ENCODE data around the gene OXCT1.

Gene OXCT1

GRCh38 chr5:41883243-41883642, 13.0 kb upstream of the OXCT1 start:
- ChIA-PET POLR2A (interaction anchor here (1.1 kb wide), 1 partner anchor 13 kb away, joined by 4 read pairs; the partner anchor contains the start of gene OXCT1), CTCF (interaction anchor here (0.6 to 0.8 kb wide), 3 partner anchors 23 to 862 kb away, joined by 3 to 4 read pairs (median 3); no protein-coding TSS in a partner anchor)
- Histone ChIP-seq H3K4me1 (ENCODE audit: control insufficient read depth, insufficient read depth, low read length) (peaks cover 8% of the 10 kb centered on the region), H3K4me3 (ENCODE audit: low read depth, low read length) (no peak overlapping the region), H3K36me3 (ENCODE audit: control insufficient read depth in 2 of 2, insufficient read depth in 1 of 2, low read length in 2 of 2) (no peaks in the 10 kb centered on the region), H3K27ac (ENCODE audit: extremely low read depth, low read depth, low read length) (no peak overlapping the region), H3K9me3 (ENCODE audit: control insufficient read depth, insufficient read depth, low read depth, low read length) (no peaks in the 10 kb centered on the region)
- no peak for TF ChIP-seq ZNF202 (tag by site-specific recombination; IDR thresholded peaks at IDR 0.05; ENCODE audit: borderline replicate concordance)
- TF ChIP-seq AEBP2 (tag by site-specific recombination; IDR thresholded peaks at IDR 0.05; ENCODE audit: borderline replicate concordance): no peak
- no peak for TF ChIP-seq SP7 (tag by site-specific recombination; IDR thresholded peaks at IDR 0.05)
- no peak for TF ChIP-seq BCL6B (tag by site-specific recombination; IDR thresholded peaks at IDR 0.05)
- no peak for TF ChIP-seq KLF16 (tag by site-specific recombination; IDR thresholded peaks at IDR 0.05)
- no peak for TF ChIP-seq ZNF837 (tag by site-specific recombination; IDR thresholded peaks at IDR 0.05)
- TF ChIP-seq ZBTB6 (tag by site-specific recombination; IDR thresholded peaks at IDR 0.05): no peak
- no peak for TF ChIP-seq WT1 (tag by site-specific recombination; IDR thresholded peaks at IDR 0.05)
- no peak for TF ChIP-seq ZNF830 (tag by site-specific recombination; IDR thresholded peaks at IDR 0.05; ENCODE audit: low read depth)
- no peak for TF ChIP-seq ZNF404 (tag by site-specific recombination; IDR thresholded peaks at IDR 0.05)
- TF ChIP-seq ZNF433 (tag by site-specific recombination; IDR thresholded peaks at IDR 0.05; ENCODE audit: low read depth): no peak

DNA sequence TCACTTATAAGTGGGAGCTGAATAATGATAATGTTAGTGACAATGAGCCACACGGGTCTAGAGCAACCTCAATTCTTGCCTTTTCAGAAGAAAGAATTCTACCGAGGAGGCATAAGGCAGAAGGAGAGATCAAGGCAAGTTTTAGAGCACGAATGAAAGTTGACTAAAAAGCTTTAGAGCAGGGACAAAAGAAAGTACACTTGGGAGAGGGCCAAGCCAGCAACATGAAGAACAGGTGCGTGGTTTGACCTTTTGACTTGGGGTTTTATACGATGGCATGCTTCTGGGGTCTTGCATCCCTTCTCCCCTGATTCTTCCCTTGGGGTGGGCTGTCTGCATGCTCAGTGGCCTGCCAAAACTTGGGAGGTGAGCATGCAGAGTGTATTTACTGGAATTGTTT, 12.5 kb upstream of the OXCT1 start:
- POLR2A ChIA-PET: interaction anchor here (1.1 kb wide), 1 partner anchor 12 kb away, joined by 4 read pairs; the partner anchor contains the start of gene OXCT1
- no peak for TF ChIP-seq REPIN1 (tag by site-specific recombination; IDR thresholded peaks at IDR 0.05; ENCODE audit: low read depth)
- no peak for TF ChIP-seq ZNF140 (tag by site-specific recombination; IDR thresholded peaks at IDR 0.05)
- TF ChIP-seq ZFP3 (tag by site-specific recombination; IDR thresholded peaks at IDR 0.05; ENCODE audit: low read depth): no peak
- no peak for TF ChIP-seq ZFP69B (tag by site-specific recombination; IDR thresholded peaks at IDR 0.05)
- TF ChIP-seq ZNF354C (tag by site-specific recombination; IDR thresholded peaks at IDR 0.05; ENCODE audit: borderline replicate concordance, low read depth): no peak
- no peak for TF ChIP-seq ZNF555 (tag by site-specific recombination; conservative IDR thresholded peaks at IDR 0.05)
- no peak for TF ChIP-seq ZNF416 (tag by site-specific recombination; IDR thresholded peaks at IDR 0.05)
- TF ChIP-seq ZNF660 (tag by site-specific recombination; IDR thresholded peaks at IDR 0.05): no peak
- no peak for TF ChIP-seq ZFHX2 (tag by site-specific recombination; conservative IDR thresholded peaks at IDR 0.05)
- no peak for TF ChIP-seq ZNF37A (tag by site-specific recombination; IDR thresholded peaks at IDR 0.05)
- TF ChIP-seq ZNF324 (tag by site-specific recombination; IDR thresholded peaks at IDR 0.05): no peak
- TF ChIP-seq OVOL3 (tag by site-specific recombination; IDR thresholded peaks at IDR 0.05): no peak
- TF ChIP-seq ZNF174 (tag by site-specific recombination; IDR thresholded peaks at IDR 0.05): no peak
- TF ChIP-seq ZNF664 (tag by site-specific recombination; IDR thresholded peaks at IDR 0.05): no peak
- TF ChIP-seq, protein P1, sequence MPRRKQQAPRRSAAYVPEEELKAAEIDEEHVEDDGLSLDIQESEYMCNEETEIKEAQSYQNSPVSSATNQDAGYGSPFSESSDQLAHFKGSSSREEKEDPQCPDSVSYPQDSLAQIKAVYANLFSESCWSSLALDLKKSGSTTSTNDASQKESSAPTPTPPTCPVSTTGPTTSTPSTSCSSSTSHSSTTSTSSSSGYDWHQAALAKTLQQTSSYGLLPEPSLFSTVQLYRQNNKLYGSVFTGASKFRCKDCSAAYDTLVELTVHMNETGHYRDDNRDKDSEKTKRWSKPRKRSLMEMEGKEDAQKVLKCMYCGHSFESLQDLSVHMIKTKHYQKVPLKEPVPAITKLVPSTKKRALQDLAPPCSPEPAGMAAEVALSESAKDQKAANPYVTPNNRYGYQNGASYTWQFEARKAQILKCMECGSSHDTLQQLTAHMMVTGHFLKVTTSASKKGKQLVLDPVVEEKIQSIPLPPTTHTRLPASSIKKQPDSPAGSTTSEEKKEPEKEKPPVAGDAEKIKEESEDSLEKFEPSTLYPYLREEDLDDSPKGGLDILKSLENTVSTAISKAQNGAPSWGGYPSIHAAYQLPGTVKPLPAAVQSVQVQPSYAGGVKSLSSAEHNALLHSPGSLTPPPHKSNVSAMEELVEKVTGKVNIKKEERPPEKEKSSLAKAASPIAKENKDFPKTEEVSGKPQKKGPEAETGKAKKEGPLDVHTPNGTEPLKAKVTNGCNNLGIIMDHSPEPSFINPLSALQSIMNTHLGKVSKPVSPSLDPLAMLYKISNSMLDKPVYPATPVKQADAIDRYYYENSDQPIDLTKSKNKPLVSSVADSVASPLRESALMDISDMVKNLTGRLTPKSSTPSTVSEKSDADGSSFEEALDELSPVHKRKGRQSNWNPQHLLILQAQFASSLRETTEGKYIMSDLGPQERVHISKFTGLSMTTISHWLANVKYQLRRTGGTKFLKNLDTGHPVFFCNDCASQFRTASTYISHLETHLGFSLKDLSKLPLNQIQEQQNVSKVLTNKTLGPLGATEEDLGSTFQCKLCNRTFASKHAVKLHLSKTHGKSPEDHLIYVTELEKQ (tag by site-specific recombination; IDR thresholded peaks at IDR 0.05; ENCODE audit: borderline replicate concordance): no peak
- TF ChIP-seq OSR2 (tag by site-specific recombination; IDR thresholded peaks at IDR 0.05): no peak
- no peak for TF ChIP-seq ZNF510 (tag by site-specific recombination; IDR thresholded peaks at IDR 0.05; ENCODE audit: insufficient replicate concordance)
- no peak for TF ChIP-seq ZNF335 (tag by site-specific recombination; conservative IDR thresholded peaks at IDR 0.05)
- no peak for TF ChIP-seq KLF16 (tag by site-specific recombination; IDR thresholded peaks at IDR 0.05)
- TF ChIP-seq WT1 (tag by site-specific recombination; IDR thresholded peaks at IDR 0.05): no peak
- no peaks in the 10 kb centered on the region for H3K36me3 ChIP-seq (ENCODE audit: control insufficient read depth in 2 of 2, insufficient read depth in 1 of 2, low read length in 2 of 2)
- CTCF ChIA-PET: interaction anchor here (0.6 kb wide), 2 partner anchors 120 to 862 kb away, joined by 3 to 4 read pairs; no protein-coding TSS in a partner anchor
- no peak overlapping the region for H3K4me3 ChIP-seq (ENCODE audit: low read depth, low read length)
- no peak overlapping the region for H3K27ac ChIP-seq (ENCODE audit: extremely low read depth, low read depth, low read length)
- H3K4me1 ChIP-seq (ENCODE audit: control insufficient read depth, insufficient read depth, low read length): peaks cover 8% of the 10 kb centered on the region
- no peaks in the 10 kb centered on the region for H3K9me3 ChIP-seq (ENCODE audit: control insufficient read depth, insufficient read depth, low read depth, low read length)

Measured in HEK293 (cell line).